Measurements from ENCODE around the gene PACSIN2.

GRCh38 chr22:42977569-42977968 lies 37.4 kb downstream of the PACSIN2 start:
- TF ChIP-seq, protein P1, sequence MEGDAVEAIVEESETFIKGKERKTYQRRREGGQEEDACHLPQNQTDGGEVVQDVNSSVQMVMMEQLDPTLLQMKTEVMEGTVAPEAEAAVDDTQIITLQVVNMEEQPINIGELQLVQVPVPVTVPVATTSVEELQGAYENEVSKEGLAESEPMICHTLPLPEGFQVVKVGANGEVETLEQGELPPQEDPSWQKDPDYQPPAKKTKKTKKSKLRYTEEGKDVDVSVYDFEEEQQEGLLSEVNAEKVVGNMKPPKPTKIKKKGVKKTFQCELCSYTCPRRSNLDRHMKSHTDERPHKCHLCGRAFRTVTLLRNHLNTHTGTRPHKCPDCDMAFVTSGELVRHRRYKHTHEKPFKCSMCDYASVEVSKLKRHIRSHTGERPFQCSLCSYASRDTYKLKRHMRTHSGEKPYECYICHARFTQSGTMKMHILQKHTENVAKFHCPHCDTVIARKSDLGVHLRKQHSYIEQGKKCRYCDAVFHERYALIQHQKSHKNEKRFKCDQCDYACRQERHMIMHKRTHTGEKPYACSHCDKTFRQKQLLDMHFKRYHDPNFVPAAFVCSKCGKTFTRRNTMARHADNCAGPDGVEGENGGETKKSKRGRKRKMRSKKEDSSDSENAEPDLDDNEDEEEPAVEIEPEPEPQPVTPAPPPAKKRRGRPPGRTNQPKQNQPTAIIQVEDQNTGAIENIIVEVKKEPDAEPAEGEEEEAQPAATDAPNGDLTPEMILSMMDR (conservative IDR thresholded peaks at IDR 0.05; ENCODE audit: low read depth in 2 of 2): no peak
- TF ChIP-seq POLR2AphosphoS5 (IDR thresholded peaks at IDR 0.05; ENCODE audit: low read depth) (no peak), EZH2 (IDR thresholded peaks at IDR 0.05; ENCODE audit: low read depth, unreplicated experiment) (no peak), CREB1 (CRISPR knock-in tag; IDR thresholded peaks at IDR 0.05; ENCODE audit: low read depth) (no peak)

All from GM23338 (cell line).